ENCODE data around the gene KRTAP5-7.

Gene KRTAP5-7

DNA sequence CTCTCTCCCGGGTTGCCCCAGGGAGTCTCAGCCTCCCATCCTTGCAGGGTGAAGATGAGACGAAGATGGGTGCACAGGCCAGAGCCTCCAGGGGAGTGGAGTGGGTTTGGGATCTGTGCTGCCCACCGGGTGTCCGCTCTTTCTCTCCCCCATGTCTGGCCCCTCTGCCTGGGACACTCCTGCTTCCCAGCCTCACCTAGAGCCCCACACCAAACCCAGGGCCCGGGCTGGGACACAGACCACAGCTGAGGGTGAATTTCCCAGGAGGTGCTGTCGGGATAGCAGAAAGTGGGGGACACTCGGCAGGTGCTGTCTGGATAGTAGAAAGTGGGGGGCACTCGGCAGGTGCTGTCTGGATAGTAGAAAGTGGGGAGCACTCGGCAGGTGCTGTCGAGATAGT is 25.0 kb upstream of the KRTAP5-7 start:
- TF ChIP-seq, protein P1, sequence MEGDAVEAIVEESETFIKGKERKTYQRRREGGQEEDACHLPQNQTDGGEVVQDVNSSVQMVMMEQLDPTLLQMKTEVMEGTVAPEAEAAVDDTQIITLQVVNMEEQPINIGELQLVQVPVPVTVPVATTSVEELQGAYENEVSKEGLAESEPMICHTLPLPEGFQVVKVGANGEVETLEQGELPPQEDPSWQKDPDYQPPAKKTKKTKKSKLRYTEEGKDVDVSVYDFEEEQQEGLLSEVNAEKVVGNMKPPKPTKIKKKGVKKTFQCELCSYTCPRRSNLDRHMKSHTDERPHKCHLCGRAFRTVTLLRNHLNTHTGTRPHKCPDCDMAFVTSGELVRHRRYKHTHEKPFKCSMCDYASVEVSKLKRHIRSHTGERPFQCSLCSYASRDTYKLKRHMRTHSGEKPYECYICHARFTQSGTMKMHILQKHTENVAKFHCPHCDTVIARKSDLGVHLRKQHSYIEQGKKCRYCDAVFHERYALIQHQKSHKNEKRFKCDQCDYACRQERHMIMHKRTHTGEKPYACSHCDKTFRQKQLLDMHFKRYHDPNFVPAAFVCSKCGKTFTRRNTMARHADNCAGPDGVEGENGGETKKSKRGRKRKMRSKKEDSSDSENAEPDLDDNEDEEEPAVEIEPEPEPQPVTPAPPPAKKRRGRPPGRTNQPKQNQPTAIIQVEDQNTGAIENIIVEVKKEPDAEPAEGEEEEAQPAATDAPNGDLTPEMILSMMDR (conservative IDR thresholded peaks at IDR 0.05; ENCODE audit: low read depth), result no peak
- DNase-seq (ENCODE audit: low spot score), result no peak
- ChIA-PET CTCF (no interaction called here), POLR2A (ENCODE audit: low non-redundant PET) (no interaction called here)
- no peak overlapping the region for H3K27ac ChIP-seq

DNA sequence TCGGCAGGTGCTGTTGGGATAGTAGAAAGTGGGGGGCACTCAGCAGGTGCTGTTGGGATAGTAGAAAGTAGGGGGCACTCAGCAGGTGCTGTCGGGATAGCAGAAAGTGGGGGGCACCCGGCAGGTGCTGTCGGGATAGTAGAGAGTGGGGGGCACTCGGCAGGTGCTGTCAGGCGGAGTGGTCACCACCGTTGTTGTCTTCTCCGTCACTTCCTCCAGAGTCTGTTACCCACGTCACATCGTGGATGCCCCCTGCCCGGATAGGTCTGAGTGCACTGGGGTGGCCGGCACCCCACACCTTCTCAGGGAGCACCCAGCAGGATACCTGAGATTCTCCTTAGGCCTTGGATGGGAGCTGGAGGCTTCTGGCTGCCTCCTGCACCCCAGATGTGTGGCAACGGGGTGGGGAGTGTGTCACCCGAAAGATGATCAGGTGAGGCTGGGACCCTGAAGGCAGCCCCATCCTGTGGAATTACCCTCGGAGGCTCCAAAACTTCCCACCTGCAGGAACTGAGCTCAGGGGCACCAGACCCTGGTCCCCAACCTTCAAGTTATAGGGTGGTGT is 24.1 kb upstream of the KRTAP5-7 start:
- no peak for DNase-seq (ENCODE audit: low spot score)
- ChIA-PET POLR2A (ENCODE audit: low non-redundant PET) (no interaction called here), CTCF (no interaction called here)
- H3K27ac ChIP-seq, result no peak overlapping the region
- TF ChIP-seq, protein P1 (conservative IDR thresholded peaks at IDR 0.05; ENCODE audit: low read depth), result no peak

DNA sequence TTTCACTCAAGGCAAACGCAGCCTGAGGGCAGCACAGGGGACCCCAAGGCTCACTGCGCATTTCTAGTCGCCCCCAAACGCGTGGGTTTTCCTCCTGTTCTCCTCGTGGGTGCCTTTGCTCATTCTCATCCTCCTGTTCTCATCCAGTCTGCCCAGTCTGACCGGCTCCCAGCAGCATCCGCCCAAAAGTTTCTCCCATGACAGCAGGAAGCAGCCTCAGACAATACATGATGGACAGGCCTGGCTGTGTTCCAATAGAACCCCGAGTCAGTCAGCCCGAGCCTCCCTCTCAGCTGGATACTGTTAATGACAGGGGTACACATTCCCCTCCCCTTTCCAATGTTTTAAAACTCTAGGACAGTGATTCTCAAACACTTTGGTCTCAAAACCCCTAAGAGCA is 22.5 kb upstream of the KRTAP5-7 start:
- POLR2A ChIA-PET (ENCODE audit: low non-redundant PET), result no interaction called here
- DNase-seq (ENCODE audit: low spot score), result no peak
- TF ChIP-seq, protein P1 (conservative IDR thresholded peaks at IDR 0.05; ENCODE audit: low read depth), result no peak
- CTCF ChIA-PET, result interaction anchor here (0.6 to 0.8 kb wide), 2 partner anchors 29 to 831 kb away, joined by 4 to 5 read pairs; no protein-coding TSS in a partner anchor
- no peak overlapping the region for H3K27ac ChIP-seq

DNA sequence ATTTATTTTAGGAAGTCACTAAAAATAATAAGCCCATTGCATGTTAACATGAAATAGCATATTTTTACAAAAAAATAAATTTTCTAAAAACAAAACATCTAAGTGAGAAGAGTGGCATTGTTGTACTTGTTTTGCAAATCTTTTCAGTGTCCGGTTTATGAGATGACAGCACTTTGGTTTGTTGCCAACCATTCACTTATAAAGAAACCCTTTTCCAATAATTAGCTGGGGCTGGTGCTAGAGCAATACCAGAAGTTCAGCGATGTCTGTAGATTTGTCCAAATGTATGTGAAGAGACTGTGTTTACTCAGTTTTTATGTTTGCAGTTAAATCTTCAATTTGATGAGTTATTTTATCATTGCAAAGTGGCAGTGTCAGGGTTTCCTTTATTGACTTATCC is 22.1 kb upstream of the KRTAP5-7 start:
- TF ChIP-seq, protein P1 (conservative IDR thresholded peaks at IDR 0.05; ENCODE audit: low read depth), result no peak
- H3K27ac ChIP-seq, result no peak overlapping the region
- POLR2A ChIA-PET (ENCODE audit: low non-redundant PET), result no interaction called here
- DNase-seq (ENCODE audit: low spot score), result no peak
- CTCF ChIA-PET, result interaction anchor here (0.8 kb wide), 1 partner anchor 30 kb away, joined by 5 read pairs; no protein-coding TSS in a partner anchor

DNA sequence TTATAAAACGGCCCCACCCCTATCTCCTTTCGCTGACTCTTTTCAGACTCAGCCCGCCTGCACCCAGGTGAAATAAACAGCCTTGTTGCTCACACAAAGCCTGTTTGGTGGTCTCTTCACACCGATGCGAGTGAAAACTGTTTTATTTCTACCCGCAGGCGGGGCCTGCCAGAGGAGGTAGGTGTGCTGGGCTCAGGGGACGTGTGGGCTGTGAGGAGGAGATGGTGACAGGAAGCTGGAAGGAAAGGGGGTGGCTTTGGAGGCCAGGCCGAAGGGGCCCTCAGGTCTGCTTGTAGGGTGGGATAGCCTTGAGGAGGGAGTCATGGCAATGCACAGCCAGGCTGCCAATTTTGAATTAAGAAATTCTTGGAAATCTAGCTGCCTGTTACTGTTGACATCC is 21.3 kb upstream of the KRTAP5-7 start:
- TF ChIP-seq, protein P1 (conservative IDR thresholded peaks at IDR 0.05; ENCODE audit: low read depth), result no peak
- ChIA-PET CTCF (no interaction called here), POLR2A (ENCODE audit: low non-redundant PET) (no interaction called here)
- no peak overlapping the region for H3K27ac ChIP-seq
- DNase-seq (ENCODE audit: low spot score), result no peak

DNA sequence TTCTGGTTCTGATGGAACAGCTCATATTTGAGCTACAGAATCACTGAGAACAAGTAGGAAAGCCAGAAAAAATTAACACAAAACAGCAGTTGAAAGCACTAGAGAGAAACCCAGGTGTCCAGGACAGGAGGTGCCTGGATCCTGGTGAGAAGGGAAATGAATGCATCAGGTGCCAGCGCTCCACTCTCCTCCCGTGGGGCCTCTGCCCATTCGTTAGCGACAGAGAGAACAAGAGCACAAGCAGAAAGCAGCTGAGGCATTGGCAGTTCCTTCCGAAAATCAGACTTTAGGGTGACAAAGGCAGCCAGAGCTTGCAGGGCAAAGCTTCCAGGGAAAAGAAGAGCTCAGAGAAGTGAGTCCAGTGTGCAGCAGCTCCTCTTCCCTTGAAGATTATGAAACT is 20.0 kb upstream of the KRTAP5-7 start:
- CTCF ChIA-PET, result interaction anchor here (0.7 kb wide), 1 partner anchor 814 kb away, joined by 6 read pairs; no protein-coding TSS in a partner anchor
- DNase-seq (ENCODE audit: low spot score), result no peak
- TF ChIP-seq, protein P1 (conservative IDR thresholded peaks at IDR 0.05; ENCODE audit: low read depth), result no peak
- no peak overlapping the region for H3K27ac ChIP-seq
- POLR2A ChIA-PET (ENCODE audit: low non-redundant PET), result no interaction called here

Measured in RWPE1 (cell line).